RWPE1 (cell line): Measurements from ENCODE around the gene RPS6KC1.
"Not testable (repeated sequence)": the region's sequence is repeated elsewhere in the genome, so short reads cannot be mapped to it uniquely, and the experiment has no call there.

ENCODE experiments used
- CTCF ChIA-PET: fragments of 350-600 bp; sonication (Branson Sonifier 250); formaldehyde crosslinking; extraction: SDS; loops from one replicate; lab custom pipeline; 2021; lab: Yijun Ruan, JAX
- POLR2A ChIA-PET: fragments of 400-600 bp; formaldehyde crosslinking; extraction: SDS; loops from one replicate; lab custom pipeline; 2020; ENCODE audit warnings: antibody characterized with exemption; ENCODE audit not compliant: low non-redundant PET; lab: Yijun Ruan, JAX
- DNase-seq: peaks from one replicate; pipeline ENCODE4 v3.0.0; 2012; ENCODE audit warnings: low spot score
- H3K27ac ChIP-seq: fragments of 450-650 bp; 2 replicates; pipeline ENCODE4 v1.5.1; 2017
- TF ChIP-seq, protein P1 (sequence below): fragments of 450-650 bp; conservative IDR thresholded peaks from 2 replicates; pipeline ENCODE4 v1.5.1; 2017; ENCODE audit warnings: low read depth, mild to moderate bottlenecking

The RPS6KC1 gene

DNA sequence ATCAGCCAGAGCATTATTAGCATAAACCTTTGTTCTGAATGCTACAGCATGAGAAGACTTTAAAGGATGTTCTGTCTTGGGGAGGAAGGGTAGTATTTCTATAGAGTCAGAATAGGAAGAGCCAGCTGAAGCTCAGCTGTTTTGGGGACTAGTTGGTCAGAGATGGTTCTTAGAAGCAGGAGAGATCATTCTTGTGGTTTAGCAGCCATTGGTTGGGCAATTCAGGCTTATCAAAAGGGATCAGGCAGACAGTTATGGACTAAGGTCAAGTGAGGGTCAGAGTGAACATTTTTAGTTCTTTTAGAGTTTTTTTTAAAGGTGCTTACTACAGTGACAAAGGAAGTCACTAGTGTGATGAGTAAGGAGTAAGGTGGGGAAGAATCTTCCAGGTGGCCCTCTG lies 245.5 kb downstream of the RPS6KC1 start:
- POLR2A ChIA-PET: no interaction called here
- TF ChIP-seq, protein P1, sequence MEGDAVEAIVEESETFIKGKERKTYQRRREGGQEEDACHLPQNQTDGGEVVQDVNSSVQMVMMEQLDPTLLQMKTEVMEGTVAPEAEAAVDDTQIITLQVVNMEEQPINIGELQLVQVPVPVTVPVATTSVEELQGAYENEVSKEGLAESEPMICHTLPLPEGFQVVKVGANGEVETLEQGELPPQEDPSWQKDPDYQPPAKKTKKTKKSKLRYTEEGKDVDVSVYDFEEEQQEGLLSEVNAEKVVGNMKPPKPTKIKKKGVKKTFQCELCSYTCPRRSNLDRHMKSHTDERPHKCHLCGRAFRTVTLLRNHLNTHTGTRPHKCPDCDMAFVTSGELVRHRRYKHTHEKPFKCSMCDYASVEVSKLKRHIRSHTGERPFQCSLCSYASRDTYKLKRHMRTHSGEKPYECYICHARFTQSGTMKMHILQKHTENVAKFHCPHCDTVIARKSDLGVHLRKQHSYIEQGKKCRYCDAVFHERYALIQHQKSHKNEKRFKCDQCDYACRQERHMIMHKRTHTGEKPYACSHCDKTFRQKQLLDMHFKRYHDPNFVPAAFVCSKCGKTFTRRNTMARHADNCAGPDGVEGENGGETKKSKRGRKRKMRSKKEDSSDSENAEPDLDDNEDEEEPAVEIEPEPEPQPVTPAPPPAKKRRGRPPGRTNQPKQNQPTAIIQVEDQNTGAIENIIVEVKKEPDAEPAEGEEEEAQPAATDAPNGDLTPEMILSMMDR: no peak
- H3K27ac ChIP-seq: no peak overlapping the region
- CTCF ChIA-PET: no interaction called here
- no peak for DNase-seq

DNA sequence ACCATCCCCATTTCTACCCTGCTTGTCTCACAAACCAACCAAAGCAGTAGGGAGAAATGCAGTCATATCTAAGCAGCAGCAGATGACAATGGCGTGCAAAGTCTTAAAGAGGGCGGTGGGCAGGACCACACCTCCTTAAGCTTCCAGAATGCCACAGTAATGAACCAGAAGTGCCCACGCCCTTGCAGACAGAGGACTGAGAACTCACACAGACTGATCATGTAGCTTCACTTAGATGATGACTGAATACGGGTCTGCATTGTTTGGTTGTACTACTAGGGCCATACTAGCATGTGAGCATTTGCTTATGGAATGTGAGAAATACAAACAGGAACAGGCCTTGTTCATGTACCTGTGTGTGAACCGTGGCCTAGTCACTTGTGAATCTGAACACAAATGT lies 246.0 kb downstream of the RPS6KC1 start:
- ChIA-PET POLR2A (no interaction called here), CTCF (no interaction called here)
- TF ChIP-seq, protein P1: no peak
- H3K27ac ChIP-seq: no peak overlapping the region
- DNase-seq: no peak

DNA sequence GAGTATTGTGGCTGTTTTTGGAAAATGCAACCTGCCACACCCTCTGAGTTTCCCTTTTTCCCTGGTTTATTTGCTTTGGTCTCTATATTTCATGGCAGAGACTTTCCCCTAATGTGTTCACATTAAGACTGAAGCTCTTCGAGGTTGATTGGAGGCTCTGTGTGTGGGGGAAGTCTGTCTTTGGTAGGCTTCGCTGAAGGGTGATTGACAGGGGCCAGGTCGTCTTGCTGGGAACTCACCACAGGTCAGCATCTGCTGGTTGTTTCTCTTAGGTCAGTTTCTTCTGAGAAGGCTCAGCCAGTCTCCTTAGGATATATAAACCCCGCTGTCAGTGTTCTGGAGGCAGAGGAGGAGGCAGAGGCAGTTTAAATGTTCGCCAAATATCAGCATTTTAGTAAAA lies 249.4 kb downstream of the RPS6KC1 start:
- ChIA-PET CTCF (no interaction called here), POLR2A (no interaction called here)
- no peak for DNase-seq
- TF ChIP-seq, protein P1: no peak
- H3K27ac ChIP-seq: no peak overlapping the region

DNA sequence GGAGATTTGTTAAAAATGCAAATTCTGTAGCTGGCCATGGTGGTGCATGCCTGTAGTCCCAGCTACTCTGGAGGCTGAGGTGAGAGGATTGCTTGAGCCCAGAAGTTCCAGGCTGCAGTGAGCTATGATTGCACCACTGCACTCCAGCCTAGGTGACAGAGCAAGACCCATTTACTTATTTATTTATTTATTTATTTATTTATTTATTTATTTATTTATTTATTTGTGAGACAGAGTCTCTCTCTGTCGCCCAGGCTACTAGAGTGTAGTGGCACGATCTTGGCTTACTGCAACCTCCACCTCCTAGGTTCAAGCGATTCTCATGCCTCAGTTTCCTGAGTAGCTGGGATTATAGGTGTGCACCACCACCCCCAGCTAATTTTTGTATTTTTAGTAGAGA lies 250.5 kb downstream of the RPS6KC1 start:
- POLR2A ChIA-PET, CTCF ChIA-PET, DNase-seq, H3K27ac ChIP-seq: not testable (repeated sequence)

DNA sequence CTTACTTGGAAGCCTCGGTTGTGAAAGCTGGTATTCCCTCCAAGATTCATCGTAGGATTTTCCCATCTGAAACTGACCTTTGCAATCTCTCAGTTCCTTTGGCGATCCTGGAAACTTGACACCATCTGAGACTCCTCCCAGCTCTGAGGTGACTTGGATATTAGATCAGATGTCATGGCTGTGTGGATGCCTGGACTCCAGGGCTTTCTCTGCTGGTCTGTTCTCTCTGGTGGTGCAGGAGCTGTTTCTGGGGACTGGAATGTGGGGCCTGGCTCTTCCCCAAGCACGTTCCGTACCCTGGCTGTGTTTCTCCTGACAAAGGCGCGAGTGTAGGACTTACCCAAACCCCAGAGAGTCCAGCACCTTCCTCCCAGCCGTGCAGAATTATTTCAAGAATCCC lies 252.2 kb downstream of the RPS6KC1 start:
- no peak overlapping the region for H3K27ac ChIP-seq
- no peak for DNase-seq
- ChIA-PET POLR2A (no interaction called here), CTCF (no interaction called here)
- TF ChIP-seq, protein P1: no peak

DNA sequence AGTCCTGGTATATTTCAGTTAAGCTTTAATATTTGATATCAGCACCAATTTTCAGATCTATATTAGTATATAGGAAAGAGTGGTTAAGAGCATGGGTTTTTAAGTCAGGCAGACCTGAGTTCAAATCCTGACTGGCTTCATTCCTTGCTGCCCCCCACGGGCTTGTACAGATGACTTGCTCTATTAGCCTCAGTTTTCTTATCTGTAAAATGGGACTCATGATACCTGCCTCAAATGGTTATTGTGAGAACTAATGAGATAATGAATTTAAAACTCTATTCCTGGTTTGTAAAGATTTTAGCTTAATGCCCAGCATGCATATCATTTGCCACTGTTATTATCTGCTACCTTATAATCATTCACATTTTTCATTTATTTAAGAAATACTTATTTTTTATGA lies 264.5 kb downstream of the RPS6KC1 start:
- DNase-seq: no peak
- TF ChIP-seq, protein P1: no peak
- H3K27ac ChIP-seq: no peak overlapping the region
- CTCF ChIA-PET: no interaction called here
- POLR2A ChIA-PET: no interaction called here

DNA sequence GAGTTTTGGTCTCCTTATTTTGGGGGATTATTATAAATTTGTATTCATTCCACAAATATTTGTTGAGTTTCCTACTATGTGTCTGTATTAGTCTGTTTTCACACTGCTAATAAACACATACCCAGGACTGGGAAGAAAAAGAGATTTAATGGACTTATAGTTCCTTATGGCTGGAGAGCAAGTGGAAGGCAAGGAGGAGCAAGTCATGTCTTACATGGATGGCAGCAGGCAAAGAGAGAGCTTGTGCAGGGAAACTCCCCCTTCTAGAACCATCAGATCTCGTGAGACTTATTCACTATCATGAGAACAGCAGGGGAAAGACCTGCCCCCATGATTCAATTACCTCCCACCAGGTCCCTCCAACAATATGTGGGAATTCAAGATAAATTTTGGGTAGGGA lies 267.4 kb downstream of the RPS6KC1 start:
- DNase-seq, CTCF ChIA-PET, H3K27ac ChIP-seq, POLR2A ChIA-PET: not testable (repeated sequence)
